Adrenal gland (tissue), 5 donors: Measurements from ENCODE around the gene PTPRN2.

Experiments
- POLR2A ChIP-seq, 2 donors: fragments of 450-650 bp; IDR thresholded peaks; one replicate each; pipeline ENCODE4 v1.6.1; 2017; ENCODE audit warnings: antibody characterized with exemption in 2 of 2, mild to moderate bottlenecking in 2 of 2, moderate library complexity in 1 of 2
- TF ChIP-seq, protein P1 (sequence below), 6 experiments: fragments of 450-650 bp in 4 of 6; fragments of 200-600 bp in 2 of 6; sonication (generic) in 1 of 6; IDR thresholded peaks; 1 replicate in 5 of 6; 2 replicates in 1 of 6; pipeline versions ENCODE4 v1.5.1 to v1.8.0; 2016 to 2021; ENCODE audit warnings: antibody characterized with exemption in 6 of 6, mild to moderate bottlenecking in 2 of 6, moderate library complexity in 1 of 6
- donor health status: DM: no; HTN: no; CAD: no.

DNA sequence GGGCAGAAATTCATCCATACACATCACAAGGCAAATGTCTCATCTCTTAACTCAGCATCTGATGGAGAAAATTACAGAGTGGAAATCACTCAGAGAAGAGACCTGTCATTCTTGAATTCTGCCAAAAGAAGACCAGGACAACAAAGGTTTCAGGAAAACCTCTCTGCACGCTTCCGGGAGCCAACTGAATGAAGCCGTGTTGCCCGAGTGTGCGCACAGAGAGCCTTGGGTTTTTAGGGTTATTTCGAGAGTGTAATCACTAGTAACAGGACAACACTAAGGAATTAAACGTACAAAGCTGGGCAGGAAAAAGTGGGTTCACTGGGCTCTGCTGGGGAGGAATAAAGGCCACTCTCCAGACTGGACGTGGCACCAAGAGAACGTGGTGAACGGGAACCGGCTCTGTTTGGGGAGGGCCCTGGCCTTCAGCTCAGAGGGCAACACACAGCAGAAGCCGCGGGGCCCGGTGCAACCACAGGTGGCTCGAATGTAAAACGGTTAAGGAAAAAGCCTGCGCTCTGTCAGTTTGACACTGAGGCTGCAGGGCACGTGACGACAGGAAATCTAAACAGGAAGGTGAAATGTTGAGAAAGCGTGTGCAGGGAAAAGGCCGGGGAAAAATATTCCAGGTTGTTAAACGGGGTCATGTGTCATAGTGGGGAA is 919.3 kb downstream of the PTPRN2 start:
- TF ChIP-seq, protein P1, sequence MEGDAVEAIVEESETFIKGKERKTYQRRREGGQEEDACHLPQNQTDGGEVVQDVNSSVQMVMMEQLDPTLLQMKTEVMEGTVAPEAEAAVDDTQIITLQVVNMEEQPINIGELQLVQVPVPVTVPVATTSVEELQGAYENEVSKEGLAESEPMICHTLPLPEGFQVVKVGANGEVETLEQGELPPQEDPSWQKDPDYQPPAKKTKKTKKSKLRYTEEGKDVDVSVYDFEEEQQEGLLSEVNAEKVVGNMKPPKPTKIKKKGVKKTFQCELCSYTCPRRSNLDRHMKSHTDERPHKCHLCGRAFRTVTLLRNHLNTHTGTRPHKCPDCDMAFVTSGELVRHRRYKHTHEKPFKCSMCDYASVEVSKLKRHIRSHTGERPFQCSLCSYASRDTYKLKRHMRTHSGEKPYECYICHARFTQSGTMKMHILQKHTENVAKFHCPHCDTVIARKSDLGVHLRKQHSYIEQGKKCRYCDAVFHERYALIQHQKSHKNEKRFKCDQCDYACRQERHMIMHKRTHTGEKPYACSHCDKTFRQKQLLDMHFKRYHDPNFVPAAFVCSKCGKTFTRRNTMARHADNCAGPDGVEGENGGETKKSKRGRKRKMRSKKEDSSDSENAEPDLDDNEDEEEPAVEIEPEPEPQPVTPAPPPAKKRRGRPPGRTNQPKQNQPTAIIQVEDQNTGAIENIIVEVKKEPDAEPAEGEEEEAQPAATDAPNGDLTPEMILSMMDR (IDR thresholded peaks at IDR 0.05): no peak
- no peak for TF ChIP-seq POLR2A (IDR thresholded peaks at IDR 0.05)
